Activated CD4-positive, CD25-positive, alpha-beta regulatory T cell (primary cell): ENCODE results near the gene ATP6V0E1.

Experiments used
- DNase-seq, 4 experiments: peaks; one replicate each; lab custom pipeline; 2025; lab: John Stamatoyannopoulos, UW

ATP6V0E1 gene

GRCh38 chr5:172983542-172984243 is at the start of gene ATP6V0E1:
TSS of gene ATP6V0E1 (plus strand) at chr5:172983771. CDS start at chr5:172983861, 90 bp downstream.
- peak; percentile 81 to 91 (median 86) for DNase-seq

GRCh38 chr5:172935096-172935495 is 48.5 kb upstream of the ATP6V0E1 start:
- no peak for DNase-seq

GRCh38 chr5:172936401-172936800 is 47.2 kb upstream of the ATP6V0E1 start:
- no peak for DNase-seq

- DNase-seq = no peak
These were observed 44.5 kb upstream of the ATP6V0E1 start for GRCh38 chr5:172939071-172939470.

- no peak for DNase-seq
These were observed 43.8 kb upstream of the ATP6V0E1 start for GRCh38 chr5:172939611-172940267.

GRCh38 chr5:172940268-172941066 is 43.1 kb upstream of the ATP6V0E1 start:
- DNase-seq = no peak

- DNase-seq = no peak
These were observed 42.5 kb upstream of the ATP6V0E1 start for GRCh38 chr5:172941067-172941516.

- no peak for DNase-seq
These were observed 41.0 kb upstream of the ATP6V0E1 start for GRCh38 chr5:172942556-172942955.

GRCh38 chr5:172943283-172943841 is 40.2 kb upstream of the ATP6V0E1 start:
- DNase-seq = no peak

GRCh38 chr5:172943906-172944305 is 39.7 kb upstream of the ATP6V0E1 start:
- no peak for DNase-seq

GRCh38 chr5:172944741-172945140 is 38.8 kb upstream of the ATP6V0E1 start:
- no peak for DNase-seq

GRCh38 chr5:172945151-172945550 is 38.4 kb upstream of the ATP6V0E1 start:
- no peak for DNase-seq

- DNase-seq = no peak
These were observed 37.4 kb upstream of the ATP6V0E1 start for GRCh38 chr5:172946146-172946545.

GRCh38 chr5:172949426-172949825 is 34.1 kb upstream of the ATP6V0E1 start:
- no peak for DNase-seq

GRCh38 chr5:172950176-172950965 is 33.2 kb upstream of the ATP6V0E1 start:
- DNase-seq = no peak

GRCh38 chr5:172951371-172952033 is 32.1 kb upstream of the ATP6V0E1 start:
- no peak for DNase-seq

- DNase-seq = no peak
These were observed 31.5 kb upstream of the ATP6V0E1 start for GRCh38 chr5:172952034-172952511.

- DNase-seq = no peak
These were observed 29.5 kb upstream of the ATP6V0E1 start for GRCh38 chr5:172953776-172954675.

GRCh38 chr5:172954751-172955159 is 28.8 kb upstream of the ATP6V0E1 start:
- no peak for DNase-seq

GRCh38 chr5:172956228-172956627 is 27.3 kb upstream of the ATP6V0E1 start:
- no peak for DNase-seq
